ENCODE results near the gene ARL10.

Gene ARL10, protein sequence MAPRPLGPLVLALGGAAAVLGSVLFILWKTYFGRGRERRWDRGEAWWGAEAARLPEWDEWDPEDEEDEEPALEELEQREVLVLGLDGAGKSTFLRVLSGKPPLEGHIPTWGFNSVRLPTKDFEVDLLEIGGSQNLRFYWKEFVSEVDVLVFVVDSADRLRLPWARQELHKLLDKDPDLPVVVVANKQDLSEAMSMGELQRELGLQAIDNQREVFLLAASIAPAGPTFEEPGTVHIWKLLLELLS

DNA sequence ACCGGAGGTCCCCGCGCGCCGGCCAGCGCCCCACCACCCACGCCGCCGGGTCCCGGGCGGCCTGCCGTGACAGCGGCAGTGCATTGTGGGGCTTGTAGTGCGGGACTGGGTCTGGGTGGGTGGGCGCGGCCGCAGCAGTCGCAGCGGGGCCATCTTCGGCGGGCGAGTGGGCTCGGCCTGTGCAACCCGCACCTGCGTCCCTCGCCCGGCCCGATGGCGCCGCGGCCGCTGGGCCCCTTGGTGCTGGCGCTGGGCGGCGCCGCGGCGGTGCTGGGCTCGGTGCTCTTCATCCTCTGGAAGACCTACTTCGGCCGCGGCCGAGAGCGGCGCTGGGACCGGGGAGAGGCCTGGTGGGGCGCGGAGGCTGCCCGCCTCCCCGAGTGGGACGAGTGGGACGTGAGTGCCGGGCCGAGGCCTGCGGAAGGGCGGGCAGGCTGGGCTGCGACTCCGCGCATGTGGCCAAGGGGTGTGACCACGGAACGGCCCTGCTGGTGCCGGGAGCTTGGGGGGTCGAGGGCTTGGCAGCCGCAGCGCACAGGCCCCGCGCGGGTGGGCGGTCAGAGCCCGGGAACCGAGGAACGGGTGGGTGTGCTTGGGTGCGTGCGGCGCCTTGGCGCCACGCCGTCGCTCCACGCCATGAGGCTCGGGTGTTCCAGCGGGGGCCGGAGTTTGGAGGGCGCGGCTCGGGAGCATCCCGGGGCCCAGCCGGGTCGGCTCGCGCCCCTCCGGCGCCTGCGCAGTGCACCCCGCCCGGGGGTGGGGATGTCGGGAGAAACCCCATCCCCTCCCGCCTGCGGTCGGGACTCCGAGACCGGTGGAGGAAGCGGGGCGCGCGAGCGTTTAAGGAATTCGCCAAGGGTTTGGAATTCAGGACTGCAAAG is at the start of gene ARL10:
Gene ARL10, plus strand, starts transcription at position 137 of the 881 bp plus-strand sequence. Its CDS starts 77 bp downstream, at position 214.
- DNase-seq = no peak

DNA sequence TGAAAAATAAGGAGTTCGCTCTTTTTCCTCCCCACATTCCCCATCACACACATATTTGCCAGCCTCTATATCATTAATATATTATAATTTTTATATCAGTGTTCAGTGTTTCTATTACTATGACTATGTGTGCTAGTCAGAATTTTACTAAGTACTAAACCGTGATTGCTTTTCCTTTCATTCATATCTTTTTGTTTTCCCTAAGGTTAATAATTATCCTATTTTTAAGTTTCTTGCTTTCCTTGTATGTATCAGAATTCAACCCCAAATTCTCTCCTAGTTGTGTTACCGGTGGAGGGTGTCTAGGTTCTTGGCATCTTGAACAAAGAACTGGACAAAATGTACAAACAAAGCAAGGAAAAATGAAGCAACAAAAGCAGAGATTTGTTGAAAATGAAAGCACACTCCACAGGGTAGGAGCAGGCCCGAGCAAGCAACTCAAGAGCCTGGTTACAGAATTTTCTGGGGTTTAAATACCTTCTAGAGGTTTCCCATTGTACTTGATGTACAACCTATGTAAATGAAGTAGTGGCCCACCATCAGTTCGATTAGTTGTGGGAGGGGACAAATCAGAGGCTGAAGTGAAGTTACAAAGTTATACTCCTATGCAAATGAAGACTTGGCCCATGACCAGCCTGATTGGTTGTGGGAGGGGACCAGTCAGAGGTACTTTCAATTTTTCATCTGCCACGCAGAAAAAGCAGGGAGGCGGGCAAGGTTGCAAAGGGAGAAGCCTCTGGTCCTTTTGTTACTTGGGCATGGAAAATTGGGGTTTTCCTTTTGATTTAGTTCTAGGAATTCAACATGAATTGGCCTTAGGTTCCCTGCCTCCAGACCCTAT is 47.5 kb upstream of the ARL10 start:
- no peak for DNase-seq

DNA sequence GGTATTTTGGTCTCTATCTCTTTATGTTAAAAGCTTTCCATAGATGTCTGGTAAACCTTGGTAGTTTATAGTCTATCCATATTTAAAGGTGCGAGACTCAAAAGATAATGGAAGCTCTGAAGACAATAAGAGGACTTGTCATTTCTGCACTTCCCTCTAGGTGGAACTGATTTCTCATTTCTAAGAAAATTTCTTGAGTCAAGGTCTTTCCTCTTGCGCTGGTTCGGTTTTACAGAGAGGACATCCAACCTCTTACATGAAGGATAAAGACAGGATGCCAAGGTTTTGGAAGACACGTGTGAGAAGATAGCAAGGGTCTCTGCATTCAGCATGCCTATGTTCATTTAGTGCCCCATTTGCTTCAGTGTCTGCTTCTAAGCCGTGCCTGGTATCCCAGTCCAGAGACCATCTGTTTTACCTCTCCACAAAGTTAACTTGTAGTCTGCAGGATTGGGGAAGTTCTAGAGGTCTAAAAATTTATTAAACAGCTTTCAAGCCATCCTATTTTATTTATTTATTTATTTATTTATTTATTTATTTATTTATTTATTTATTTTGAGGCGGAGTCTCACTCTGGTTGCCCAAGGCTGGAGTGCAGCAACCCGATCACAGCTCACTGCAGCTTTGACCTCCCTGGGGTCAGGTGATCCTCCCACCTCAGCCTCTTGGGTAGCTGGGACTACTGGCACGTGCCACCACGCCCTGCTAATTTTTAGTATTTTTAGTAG is 45.3 kb upstream of the ARL10 start:
- no peak for DNase-seq

DNA sequence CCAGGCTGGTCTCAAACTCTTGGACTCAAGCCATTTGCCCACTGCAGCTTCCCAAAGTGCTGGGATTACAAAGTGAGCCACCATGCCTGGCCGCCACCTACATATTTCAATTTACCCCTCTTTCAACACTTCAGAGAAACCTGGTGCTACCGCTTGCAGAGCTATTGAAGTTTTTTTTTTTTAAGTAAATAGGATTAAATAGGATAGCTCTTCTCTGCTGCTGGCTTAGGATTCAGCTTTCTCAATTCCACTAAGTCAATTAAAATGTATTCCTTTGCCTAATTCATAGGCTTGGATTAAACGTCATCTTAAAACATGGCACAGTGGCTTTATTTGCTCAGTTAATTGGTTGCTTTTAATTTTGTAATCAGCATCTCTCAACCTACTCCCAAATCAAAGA is 44.7 kb upstream of the ARL10 start:
- no peak for DNase-seq

DNA sequence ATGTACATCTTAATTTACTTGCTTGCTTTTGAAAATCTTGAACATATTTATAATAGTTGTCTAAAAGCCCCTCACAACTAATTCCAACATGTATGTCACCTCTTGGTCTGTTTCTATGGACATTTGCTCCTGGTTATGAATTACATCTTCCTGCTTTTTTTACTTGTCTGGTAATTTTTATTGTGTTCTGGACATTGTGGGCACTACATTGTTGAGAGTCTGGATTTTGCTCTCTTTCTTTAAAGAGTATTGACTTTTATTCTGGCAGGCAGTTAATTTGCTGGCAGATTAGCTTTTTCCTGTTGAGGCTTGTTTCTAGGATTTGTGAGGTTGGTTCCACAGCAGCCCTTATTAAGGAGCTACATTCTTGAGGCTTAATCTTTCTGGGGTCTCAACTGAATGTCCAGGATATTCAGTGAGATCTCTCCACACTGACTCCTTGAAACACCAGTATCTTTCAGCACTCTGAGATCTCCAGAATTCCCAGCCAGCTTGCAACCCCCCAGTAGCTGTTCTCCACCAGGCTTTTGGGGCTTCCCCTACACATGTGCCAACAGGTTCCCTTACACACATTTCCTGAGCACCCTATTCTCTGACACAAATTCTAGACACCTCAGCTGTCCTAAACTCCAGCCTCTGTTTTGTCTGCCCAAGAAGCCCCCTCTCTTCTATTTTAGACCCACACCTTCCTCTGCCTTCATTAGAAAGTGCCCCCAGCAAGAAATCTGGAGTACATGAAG is 31.1 kb upstream of the ARL10 start:
- DNase-seq = no peak

DNA sequence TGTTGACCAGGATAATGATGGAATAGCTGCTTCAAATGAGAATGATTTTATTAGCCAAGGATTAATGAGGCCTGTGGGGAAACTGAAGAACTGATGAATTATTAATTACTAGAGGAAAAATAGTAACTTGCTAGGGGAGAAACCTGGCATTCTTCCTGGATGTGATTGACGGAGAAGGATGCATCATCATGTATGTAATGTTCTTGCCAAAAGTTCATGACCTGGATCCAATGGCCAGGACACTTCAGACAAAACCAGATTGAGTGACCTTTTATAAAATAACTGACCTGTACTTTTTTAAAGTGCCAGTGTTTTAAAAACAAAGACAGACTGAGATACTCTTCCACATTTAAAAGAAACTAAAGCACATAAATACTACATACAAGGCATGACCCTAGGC is 27.4 kb upstream of the ARL10 start:
- no peak for DNase-seq

DNA sequence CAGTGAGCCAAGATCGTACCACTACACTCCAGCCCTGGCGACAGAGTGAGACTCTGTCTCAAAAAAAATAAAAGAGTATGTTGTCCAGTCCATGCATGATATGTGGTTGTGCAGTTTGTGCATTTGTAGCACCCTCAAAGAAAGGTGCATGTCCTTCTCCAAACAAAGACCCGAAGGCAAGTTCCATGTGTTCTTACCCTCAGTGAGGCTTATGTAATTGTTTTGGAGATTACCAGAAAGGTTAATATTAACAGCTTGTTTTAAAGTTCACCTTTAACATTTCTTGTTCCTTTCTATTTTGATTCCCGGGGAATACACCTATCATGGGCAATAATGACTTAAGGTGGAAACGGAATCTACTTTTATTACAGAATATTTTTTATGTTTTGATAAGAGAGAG is 26.0 kb upstream of the ARL10 start:
- no peak for DNase-seq

DNA sequence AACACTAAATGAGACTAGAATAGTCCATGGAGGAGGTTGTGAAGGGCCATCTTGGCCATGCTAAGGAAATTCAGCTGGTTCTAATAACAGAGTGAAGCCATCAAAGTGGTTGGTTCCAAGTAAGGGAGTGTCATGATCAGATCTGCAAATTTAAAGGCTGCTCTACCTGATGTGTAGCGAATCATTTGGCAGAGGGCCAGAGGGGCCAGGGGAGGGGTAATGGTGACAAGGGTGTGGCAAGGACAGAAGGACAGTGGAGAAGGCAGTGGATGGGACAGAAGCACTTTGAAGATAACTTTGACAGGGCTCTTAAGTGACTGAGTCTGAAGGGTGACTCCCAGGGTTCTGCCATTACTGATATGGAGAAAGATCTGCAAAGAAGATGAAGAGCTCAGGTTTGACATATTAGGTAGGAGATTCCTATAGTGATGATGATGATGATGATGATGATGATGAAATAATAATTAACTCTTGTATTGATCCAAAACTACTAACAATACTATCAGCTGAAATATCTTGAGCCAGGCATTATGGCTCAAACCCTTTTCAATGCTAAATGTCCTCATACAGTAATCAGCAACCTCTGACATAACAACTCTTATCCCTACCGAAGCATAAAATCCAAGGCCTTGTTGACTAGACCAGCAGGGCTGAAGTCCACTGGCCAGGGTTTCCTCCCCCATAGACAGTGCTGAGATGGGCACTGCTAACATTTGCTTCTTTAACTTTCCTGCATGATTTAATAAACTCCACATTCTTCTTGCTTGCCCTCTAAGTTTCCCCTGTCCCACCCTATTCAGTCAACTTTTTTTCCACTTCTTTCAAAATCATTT is 23.7 kb upstream of the ARL10 start:
- DNase-seq = no peak

DNA sequence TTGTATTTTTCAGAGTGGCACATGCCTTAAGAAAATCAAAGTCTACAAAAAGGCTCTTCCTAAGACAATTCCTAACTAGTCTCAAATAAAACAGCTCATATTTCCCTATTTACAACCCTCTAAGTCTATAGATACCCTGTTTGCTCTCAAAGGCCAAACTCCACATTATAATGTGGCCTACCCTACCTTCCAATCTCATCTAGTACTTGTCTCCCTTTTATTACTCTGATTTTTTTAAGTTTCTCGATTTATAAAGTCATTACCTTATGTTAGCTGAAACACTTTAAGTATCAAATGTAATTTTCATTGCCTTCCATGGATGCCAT is 23.2 kb upstream of the ARL10 start:
- no peak for DNase-seq

DNA sequence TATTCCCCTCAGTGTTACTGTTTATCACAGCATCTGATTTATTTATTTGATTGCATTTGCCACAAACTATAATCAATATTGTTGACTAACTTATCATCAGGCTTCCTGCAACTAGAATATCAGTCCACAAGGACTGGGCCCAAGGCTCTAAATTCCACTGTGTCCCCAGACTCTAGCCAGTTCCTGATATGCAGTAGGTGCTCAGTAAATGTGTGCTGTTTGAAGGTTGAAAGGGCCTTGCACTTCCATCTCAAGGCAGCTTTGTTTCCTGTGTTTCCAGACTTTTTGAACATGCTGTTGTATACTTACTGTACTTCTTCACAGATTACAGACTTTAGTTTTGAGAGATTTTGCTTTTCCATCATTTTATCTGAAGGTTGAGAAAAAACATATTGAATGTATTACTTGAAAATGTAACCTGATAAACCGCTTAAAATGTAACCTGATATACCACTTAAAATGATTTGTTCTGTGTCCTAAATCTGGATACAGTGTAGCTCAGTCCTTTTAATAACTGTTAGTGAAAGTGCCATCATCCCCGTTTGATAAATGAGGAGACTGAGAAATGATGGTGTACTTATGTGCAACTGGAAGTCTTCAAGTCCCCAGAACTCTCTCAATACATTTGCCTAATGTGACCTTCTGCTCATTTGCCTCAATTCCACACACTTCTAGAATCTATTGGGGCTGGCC is 22.4 kb upstream of the ARL10 start:
- DNase-seq = no peak

DNA sequence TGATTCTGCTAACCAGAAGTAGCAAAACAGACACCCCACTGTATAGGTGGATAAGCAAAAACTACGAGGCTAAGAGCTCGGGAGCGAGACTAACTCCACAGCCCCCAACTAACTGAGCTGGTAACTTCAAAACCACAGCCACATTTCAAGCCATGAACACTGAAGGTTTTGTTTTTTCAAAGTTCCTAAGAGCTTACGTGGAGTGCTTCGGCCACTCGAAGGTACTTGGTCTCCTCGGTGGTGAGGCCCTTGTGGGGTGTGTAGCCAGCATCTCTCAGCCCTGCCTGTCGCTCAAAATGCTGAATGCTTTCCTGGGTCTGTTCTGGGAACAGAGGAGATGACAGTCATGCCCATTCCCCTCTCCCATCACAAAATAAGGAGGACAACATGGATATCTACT is 14.9 kb upstream of the ARL10 start:
- DNase-seq = no peak

DNA sequence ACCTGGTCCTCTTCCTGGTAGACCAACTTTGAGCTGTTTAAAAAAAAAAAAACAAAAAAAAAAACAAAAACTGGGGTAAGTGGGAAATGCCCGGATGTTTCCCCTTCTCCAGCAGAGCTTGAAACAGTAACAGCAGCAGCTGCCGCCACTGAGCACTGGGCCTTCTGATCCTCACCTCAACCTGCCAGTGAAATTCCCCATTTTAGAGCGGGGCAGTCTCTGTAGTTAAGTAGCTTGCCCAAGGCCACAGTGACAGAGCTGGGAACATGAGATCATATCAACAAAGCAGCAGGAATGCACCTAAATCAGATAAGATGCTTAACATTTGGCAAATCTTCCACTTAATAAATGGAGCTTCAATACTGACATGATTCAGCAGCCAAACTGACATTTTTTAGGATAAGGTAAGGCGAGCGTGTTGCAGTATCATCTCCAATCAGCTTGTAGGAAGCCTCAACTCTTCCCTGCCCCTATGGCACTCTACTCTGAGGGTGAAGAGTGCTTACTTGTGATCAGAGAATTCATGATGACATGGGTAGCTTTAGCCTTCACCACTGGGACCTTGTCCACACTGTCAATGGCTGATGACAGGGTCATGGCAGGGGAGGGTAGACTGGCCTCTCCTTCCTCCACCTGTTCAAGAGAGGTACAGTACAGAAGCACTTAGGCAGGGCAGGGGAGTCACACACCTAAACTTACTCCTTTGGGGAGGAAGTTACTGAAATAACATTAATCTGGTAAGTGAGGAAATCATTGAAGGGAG is 13.0 kb upstream of the ARL10 start:
- no peak for DNase-seq

DNA sequence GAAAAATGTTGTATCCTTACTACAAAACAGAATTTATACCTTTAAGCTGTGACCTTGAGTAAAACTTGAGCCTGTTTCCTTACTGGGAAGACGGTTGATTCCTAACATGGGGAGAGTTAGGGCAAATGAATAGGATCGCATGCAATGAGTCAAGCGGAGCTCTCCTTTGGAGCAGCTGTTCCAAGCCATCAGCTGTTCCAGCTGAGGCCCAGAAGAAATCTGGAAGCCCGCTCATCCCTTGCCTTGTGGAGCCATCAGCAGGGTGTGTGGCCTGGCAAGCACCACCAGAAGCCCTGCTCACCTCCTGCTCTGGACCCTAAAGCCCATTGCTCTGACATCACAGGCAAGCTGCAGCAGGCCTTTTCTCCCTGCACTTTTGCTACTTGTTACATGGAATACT is 11.8 kb upstream of the ARL10 start:
- DNase-seq = no peak

DNA sequence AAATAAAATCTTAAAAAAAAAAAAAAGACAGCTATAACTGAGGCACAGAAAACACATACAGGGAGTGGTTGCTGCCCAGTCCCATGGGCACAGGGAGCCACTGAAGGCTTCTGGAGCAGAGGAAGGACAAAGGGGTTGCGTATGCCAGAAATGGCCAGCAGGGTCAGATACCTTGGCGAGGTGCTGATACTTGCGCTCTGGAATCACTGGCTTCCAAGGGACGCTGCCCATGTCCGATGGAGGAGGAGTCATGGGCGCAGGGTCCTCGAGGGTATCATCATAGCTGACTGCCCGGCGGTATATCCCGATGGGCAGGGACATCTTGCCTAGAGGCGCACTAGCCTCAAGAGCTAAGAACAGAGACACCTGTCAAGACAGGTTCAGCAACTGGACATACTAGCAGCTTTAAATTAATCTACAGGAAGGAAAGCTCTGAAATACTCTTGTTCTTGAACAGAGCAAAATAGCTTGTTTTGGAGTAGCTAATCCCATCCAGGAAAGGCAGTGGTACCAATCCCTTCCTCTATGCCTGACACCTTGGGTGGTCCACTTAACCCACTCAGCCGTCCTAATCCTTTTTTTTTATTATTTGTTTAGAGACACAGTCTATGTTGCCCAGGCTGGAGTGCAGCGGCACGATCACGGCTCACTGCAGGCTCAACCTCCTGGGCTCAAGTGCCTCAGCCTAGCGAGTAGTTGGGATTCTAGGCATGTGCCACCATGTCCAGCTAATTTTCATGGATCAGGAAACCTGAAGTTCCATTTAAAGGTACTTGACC is 9.7 kb upstream of the ARL10 start:
- DNase-seq = no peak

DNA sequence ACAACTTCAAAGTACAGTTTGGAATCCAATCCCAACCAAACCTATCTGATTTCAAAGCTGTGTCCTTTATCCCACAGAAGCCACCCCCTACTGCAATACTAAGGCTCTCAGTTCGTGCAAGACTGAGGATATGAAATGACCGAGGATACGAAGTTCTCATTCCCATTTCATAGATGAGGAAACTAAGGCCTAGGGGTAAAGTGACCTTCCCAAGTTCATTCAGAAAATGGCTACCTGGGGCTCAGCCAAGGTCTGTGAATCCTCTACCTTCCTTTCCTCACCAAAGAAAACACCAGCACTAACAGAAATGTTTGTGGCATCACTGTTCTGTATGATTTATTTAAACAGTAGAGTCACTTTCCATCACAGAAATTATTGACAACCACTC is 9.1 kb upstream of the ARL10 start:
- no peak for DNase-seq

DNA sequence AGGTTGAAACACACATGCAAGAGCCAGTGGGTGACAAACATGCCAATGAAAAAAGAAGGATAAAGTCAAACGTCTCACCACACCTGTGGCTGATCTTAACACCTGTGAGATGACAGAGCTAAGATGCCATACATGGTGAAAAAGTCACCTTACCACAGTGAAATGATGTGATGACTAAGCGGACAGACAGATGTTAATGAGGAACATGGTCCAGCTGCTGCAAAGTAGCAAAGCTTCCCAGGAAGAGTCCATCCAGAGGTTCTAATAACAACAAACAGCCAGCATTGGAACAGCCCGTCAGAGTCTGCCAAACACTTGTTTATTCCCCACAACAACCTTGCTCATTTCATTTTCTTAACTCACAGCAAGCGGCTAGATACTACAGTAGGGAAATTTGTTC is 5.6 kb upstream of the ARL10 start:
- no peak for DNase-seq

DNA sequence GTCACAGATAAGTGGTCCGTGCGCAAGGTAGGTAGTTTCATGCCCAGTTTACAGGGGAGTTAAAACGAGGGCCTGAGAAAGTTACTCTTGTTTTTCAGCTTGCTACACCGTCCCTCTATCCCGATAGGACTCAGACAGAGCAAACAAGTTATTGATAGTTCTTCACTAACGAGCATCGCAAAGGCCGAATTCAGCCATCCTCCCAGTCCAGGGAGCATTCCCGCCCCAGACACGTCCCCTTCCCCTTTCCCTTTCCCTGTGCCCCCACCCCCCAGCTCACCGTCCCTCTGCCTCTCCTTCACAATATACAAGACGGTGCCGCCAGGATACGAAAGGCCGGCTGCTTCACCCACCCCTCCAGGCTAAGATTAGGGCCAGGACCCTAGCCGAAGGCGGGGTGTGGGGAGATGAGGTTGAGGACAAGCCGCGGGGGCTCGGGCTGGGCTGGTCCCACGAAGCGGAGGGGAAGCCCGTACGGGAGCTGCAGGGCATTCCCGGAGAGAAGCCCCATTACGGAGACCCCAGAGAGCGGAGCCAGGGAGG is 4.3 kb upstream of the ARL10 start:
- no peak for DNase-seq

DNA sequence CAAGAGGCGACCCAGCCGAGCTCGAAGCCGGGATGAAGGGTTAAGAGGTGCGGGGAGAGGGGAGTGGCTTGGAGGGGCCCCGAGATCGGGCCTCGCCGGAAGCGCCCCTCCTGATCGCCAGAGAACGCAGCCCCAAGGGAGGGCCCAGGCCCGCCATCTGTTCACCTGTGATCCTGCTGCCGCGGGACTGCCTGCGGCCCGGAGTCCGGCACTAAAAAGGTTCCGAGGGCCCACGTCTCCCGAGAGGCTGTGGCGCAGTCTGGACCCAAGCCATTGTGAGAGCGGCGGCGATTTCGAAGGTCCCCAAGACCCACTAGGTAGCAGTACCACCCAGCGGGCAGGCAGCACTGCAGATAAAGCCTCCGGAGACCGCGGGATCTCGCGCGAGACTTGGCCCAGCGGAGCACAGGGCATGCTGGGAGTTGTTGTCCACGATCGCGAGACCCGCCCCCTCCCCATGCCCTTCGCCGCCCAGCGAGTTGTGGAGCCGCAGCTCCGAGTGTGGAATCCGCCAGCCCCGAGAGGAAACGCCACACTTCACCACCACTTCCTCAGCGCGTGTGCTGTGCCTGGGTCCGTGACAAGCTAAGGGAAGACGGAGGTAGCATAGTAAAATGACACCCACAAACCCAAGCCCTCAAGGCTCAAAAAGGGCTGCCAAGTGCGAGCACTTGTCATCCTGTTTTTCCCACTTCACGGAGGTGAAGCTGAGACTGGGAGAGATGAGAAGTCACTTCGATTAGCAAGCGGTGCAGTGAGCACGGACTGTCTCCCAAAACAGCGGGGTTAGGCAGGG is 3.7 kb upstream of the ARL10 start, which contains the start of gene KIAA1191:
Gene KIAA1191, minus strand, starts transcription at position 328 of the 796 bp plus-strand sequence. CDS start 2,256 bp downstream, outside the sequence.
- DNase-seq = peak; percentile 60
